ENCODE data around the gene ST6GALNAC3.

ST6GALNAC3 gene

GRCh38 chr1:76542359-76542758 lies 467.8 kb downstream of the ST6GALNAC3 start:
- no peak for DNase-seq

- DNase-seq: no peak
Measured at GRCh38 chr1:76543495-76543894, 468.9 kb downstream of the ST6GALNAC3 start.

DNA sequence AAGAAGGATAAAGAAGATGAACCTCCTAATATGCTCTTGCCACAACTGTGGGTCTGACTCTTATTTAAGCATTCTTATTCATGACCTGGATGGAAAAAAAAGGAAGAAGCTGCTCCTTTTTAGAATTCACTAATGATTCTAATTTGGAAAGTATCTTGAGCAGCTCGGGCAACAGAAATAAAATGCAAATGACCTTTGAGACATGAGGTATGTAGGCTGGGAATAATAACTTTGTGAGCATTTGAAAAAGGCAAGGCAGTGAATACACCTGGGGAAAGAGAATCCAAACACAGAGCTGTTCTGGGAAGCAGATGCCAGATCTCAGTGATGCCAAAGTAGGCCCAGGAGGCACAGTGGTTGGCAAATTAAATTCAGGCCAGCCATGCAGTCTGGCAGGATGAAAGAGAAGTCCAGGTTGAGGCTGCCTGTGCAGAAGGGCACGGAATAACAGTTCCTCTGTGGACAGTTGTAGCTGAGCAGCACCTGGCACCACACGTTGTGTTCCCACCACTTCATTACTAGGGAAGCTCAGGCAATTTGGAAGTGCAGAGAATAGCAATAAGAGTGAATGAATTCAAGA lies 471.9 kb downstream of the ST6GALNAC3 start:
- no peak for DNase-seq

DNA sequence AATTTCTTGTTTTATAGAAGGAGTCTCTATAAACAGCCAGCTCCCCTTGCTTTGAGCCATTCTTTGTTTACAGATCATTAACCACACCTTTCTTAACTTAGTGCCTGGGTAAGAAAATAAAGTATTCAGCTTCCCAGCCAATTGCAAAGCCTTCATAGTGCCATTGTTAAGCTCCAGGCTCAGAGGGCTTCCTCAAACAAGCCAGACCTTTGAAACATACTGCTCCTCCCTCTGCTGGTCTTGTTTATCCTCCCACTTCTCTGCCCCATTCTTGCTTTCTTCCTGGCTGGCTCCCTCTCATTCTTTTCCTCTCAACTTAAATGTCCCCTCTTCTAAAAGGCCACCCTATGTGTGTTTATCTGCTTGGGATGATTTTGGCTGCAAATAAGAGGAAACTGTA lies 473.4 kb downstream of the ST6GALNAC3 start:
- DNase-seq: peak in 1 of 2 experiments; percentile 3

GRCh38 chr1:76548513-76549100 lies 474.1 kb downstream of the ST6GALNAC3 start:
- DNase-seq: no peak

GRCh38 chr1:76554283-76554682 lies 479.7 kb downstream of the ST6GALNAC3 start:
- no peak for DNase-seq

DNA sequence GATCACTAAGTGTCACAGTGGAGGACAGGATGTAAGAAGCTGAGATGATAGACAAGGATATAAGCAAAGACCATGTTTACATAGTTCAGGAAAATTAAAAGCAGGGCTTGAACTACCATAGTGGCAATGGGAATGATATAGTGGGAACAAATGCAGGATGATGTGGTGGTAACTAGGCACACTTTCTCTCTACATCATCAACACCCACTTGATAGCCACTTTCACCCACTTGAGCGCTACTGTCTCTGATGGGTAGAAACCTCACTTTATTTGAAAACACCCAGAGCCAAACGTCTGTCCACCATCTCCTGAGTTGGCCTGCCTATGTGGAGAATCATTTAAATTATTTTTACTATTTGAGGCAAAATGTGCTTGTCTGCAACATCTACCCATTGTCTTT lies 487.7 kb downstream of the ST6GALNAC3 start:
- no peak for DNase-seq

GRCh38 chr1:76568573-76569238 lies 494.2 kb downstream of the ST6GALNAC3 start:
- DNase-seq: peak in 1 of 2 experiments; percentile 9

DNA sequence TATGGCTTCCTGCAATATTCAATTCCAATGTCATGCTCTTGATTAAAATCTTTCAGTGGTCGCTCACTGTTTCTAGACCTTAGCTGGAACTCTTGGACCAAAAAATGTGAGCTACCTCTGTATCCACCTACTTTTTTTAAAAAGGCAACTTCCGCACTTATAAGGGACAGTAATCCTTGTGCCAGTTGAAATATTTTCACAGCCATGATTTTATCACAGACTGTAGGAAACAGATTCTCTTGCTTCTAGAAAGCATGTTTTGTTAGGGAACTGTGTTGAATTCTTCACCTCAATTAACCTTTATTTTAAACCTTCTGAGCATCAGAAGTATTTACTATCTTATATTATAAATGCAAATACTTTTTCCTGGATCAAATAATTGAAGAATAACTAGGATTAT lies 496.7 kb downstream of the ST6GALNAC3 start:
- no peak for DNase-seq

- no peak for DNase-seq
Measured at GRCh38 chr1:76572229-76572628, 497.7 kb downstream of the ST6GALNAC3 start.

DNA sequence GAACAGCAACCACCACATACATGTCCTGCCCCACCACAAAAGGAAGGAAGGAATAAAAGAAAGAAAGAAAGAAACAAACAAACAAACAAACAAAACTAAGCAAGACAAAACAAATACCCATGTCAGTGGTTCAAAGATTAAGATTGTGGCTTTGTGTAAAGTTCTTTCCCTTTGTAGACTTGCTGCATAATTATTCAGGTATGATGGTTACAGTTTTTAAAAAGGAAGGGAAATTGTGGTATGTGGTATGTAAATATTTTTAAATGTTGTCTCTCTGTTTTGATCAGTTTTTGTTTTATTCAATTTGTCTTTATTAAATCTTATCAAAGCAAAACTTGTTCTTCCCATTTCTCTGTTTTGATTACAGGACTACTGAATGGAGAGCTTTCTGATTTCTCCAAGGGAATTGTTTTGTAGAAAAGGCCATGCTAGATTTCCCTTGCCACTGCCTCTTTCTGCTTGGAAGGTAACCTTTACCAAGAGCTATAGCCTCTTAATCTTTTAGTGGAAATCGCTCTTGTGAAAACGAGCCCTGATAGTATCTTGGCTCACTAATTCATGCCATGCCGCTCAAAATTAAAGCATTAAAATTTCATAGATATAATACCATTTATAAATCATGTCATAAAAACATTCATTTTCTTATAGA lies 502.5 kb downstream of the ST6GALNAC3 start:
- no peak for DNase-seq

GRCh38 chr1:76577525-76578185 lies 503.1 kb downstream of the ST6GALNAC3 start:
- peak in 1 of 2 experiments; percentile 46 for DNase-seq

- no peak for DNase-seq
Measured at GRCh38 chr1:76580206-76580605, 505.7 kb downstream of the ST6GALNAC3 start.

DNA sequence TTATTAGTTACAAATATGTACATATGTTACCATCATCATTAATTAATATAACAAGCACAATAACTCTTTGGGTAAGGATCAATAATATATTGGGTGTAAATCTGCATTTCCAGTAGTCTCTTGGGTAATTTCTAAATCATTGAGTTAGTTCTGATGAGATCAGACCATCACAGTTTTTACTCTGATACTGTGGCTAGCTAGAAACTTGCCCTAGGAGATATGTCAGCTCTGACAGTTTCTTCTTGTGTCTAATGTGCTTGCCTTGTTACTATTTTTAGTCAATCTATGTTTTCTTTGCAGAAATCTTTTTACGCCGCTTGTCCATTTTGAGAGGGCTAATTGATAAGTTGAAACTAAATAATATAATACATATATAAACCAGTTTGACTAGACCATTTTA lies 507.2 kb downstream of the ST6GALNAC3 start:
- no peak for DNase-seq

- DNase-seq: no peak
Measured at GRCh38 chr1:76583235-76583868, 508.8 kb downstream of the ST6GALNAC3 start.

- DNase-seq: no peak
Measured at GRCh38 chr1:76583875-76584477, 509.4 kb downstream of the ST6GALNAC3 start.

DNA sequence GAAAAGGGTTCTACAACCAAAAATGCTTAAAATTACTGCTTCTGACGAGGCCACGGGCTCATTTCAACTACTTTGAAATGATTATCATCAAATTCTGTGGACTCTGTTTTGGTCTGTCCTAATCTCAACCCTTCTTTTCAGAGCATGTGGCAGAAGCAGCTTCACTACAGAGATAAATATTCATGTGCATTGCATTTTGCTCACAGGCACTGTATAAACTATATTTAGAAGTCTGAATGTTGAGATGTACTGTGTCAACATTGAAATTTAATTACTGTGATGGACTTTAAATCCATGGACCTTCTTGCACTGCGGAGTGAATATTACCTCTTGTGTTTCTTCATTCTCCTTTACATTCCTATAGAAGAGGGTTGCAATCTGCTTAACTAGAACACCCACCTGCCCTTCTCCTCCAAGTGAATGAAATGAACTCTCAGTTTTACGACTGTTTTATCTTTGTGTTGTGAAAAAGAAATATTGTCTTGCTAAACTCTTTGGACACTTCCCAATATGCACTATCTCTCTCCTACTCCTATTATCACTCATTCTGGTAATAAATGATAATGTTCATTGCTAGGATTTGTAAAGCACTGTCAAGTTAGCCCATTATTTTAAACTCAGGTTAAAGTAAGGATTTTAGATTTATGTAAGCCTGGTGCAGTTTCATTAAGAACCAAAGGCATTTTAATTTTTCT lies 511.6 kb downstream of the ST6GALNAC3 start:
- no peak for DNase-seq

- no peak for DNase-seq
Measured at GRCh38 chr1:76587212-76587611, 512.7 kb downstream of the ST6GALNAC3 start.

- DNase-seq: no peak
Measured at GRCh38 chr1:76591461-76591860, 516.9 kb downstream of the ST6GALNAC3 start.

DNA sequence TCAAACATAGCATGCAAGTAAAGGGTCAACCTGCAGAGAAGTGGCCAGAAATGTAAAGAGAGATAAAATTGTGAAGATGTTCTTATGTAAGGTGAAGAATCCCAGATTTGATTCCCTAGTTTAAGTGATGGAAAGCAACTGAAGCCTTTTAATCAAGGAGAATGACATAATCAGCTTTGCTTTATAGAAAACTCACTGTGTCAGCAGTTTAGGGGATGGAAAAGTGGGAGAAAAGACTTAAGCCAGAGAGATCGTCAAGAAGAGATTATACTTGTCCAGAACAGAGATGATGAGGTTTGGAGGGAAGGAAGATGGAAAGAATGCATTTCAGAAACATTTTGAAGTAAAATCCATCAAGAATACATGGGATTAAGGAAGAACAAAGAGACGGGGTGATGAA lies 517.4 kb downstream of the ST6GALNAC3 start:
- DNase-seq: no peak

- no peak for DNase-seq
Measured at GRCh38 chr1:76593141-76593540, 518.6 kb downstream of the ST6GALNAC3 start.

DNA sequence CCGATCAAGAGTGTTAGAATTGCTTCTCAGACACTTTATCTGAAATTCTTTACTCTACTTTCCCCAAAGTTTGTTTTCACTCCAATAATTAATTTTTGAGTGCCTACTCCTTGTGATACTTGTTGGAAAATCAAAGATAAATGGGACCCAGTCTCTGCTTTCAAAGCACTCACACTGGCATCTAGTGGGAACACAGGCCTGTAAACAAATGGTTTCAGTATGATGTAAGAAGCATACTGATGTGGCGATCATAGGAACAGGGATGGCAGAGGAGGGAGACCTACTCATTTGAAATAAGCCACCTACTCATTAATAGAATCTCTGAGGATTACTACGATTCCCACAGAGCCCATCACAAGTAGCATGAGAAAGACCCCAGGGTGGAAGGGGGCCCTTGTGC lies 519.1 kb downstream of the ST6GALNAC3 start:
- DNase-seq: no peak

Measured in NCI-H2081 (cell line).